BLaER1 treated with 17β-estradiol and CSF1 and Interleukin-3, amounts not matched to agents 10 nM and 100 nM (cell line): ENCODE measurements around the gene SCEL.
A peak's percentile ranks its signal among the peaks of the same experiment; 100 is the strongest.
"Not testable (repeated sequence)": the region's sequence is repeated elsewhere in the genome, so short reads cannot be mapped to it uniquely, and the experiment has no call there.

Source experiments
- H3K27ac ChIP-seq, 11 experiments: shearing (Covaris generic); formaldehyde crosslinking; 2 replicates each; pipeline ENCODE4 v1.8.1; 2022
- H3K27me3 ChIP-seq, 11 experiments: shearing (Covaris generic); formaldehyde crosslinking; 2 replicates each; pipeline ENCODE4 v1.8.1; 2022
- H3K36me3 ChIP-seq, 11 experiments: shearing (Covaris generic); formaldehyde crosslinking; 2 replicates each; pipeline ENCODE4 v1.8.1; 2022
- H3K4me1 ChIP-seq, 10 experiments: shearing (Covaris generic); formaldehyde crosslinking; 2 replicates each; pipeline ENCODE4 v1.8.1; 2022
- H3K4me2 ChIP-seq, 11 experiments: shearing (Covaris generic); formaldehyde crosslinking; 2 replicates each; pipeline ENCODE4 v1.8.1; 2022
- H3K4me3 ChIP-seq, 10 experiments: shearing (Covaris generic); formaldehyde crosslinking; 2 replicates each; pipeline ENCODE4 v1.8.1; 2022
- H3K9ac ChIP-seq, 11 experiments: shearing (Covaris generic); formaldehyde crosslinking; 2 replicates each; pipeline ENCODE4 v1.8.1; 2022
- H3K9me3 ChIP-seq, 11 experiments: shearing (Covaris generic); formaldehyde crosslinking; replicated peaks in 1 of 11; 2 replicates each; pipeline ENCODE4 v1.8.1; 2022
- H4K20me1 ChIP-seq, 11 experiments: shearing (Covaris generic); formaldehyde crosslinking; 2 replicates each; pipeline ENCODE4 v1.8.1; 2022
- Cebpa-rat ChIP-seq, 11 experiments: shearing (Covaris generic); IDR thresholded peaks; 2 replicates each; pipeline ENCODE4 v1.8.1; 2022

Gene SCEL

DNA sequence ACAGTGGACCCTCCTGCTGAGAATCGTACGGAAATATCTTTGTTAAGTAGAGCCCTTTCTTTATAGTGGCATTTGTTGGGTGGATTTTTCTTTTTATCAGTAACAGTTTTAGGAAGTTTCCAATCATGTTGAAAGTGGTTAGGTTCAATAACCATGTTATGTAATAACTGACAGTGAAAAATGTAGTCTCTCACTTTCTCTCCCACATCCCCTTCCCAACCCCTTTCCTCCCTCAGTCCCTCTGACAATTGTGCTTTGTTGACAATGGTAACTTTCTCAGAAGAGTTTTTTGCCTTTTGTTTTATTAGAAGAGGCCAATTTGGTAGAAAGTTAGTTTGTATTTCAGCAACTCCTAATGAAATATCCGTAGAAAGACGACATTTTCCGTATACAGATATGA lies 84.1 kb downstream of the SCEL start:
- no peaks in the 10 kb centered on the region for H3K4me1 ChIP-seq
- H3K27ac ChIP-seq = no peak overlapping the region
- no peak for TF ChIP-seq Cebpa-rat (IDR thresholded peaks at IDR 0.05)
- H3K4me2 ChIP-seq = no peak overlapping the region
- H3K27me3 ChIP-seq = no peaks in the 10 kb centered on the region
- H3K9ac ChIP-seq = no peak overlapping the region
- H4K20me1 ChIP-seq = no peaks in the 10 kb centered on the region
- H3K9me3 ChIP-seq = no peaks in the 10 kb centered on the region
- no peaks in the 10 kb centered on the region for H3K36me3 ChIP-seq
- no peak overlapping the region for H3K4me3 ChIP-seq

DNA sequence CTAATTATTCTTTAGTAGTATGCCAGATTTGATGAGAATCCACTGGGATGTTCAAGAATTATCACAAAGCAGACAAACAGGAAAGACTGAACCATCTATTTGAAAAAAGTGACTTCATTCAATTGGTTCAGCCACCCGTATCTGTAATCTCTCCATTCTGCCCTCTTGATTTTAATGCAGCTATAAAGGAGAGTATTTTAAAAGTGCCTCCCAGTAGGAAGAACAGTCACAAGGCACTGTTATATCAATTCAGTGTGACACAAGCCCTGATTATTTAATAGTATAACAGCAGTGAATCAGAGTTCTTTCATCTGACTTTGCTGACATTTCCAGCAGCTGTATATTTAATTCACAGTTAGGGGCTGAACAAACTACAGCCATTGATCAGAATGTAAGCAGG lies 84.6 kb downstream of the SCEL start:
- Histone ChIP-seq H3K27me3 (no peaks in the 10 kb centered on the region), H3K4me2 (no peak overlapping the region), H4K20me1 (no peaks in the 10 kb centered on the region), H3K9me3 (no peaks in the 10 kb centered on the region), H3K36me3 (no peaks in the 10 kb centered on the region), H3K4me1 (no peaks in the 10 kb centered on the region), H3K4me3 (no peak overlapping the region), H3K9ac (no peak overlapping the region), H3K27ac (no peak overlapping the region)
- TF ChIP-seq Cebpa-rat (IDR thresholded peaks at IDR 0.05) = no peak

- Histone ChIP-seq H3K36me3 (no peaks in the 10 kb centered on the region), H3K27me3 (no peaks in the 10 kb centered on the region), H3K9me3 (no peaks in the 10 kb centered on the region), H3K4me3 (no peak overlapping the region), H4K20me1 (no peaks in the 10 kb centered on the region), H3K4me2 (no peak overlapping the region), H3K27ac (no peak overlapping the region), H3K4me1 (no peaks in the 10 kb centered on the region), H3K9ac (no peak overlapping the region)
- TF ChIP-seq Cebpa-rat (IDR thresholded peaks at IDR 0.05) = no peak
These were observed 88.3 kb downstream of the SCEL start for GRCh38 chr13:77623806-77624205.

DNA sequence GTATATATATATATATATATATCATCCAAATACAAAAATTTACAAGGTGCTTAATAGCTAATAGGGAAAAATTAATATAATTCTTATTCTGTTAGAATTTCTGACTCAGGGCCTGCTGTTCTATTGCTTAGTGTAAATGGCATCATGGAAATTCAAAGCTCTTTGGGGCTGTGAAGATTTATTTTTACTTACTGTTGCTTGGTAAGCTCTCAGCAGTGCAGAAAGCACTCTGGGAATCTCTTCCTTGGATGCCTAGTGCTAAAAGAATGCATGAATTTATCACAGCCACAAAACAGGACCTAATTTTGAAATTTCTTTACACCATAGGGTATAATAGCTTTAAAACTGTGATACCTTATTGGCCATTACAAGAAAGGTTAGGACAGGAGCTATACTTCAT lies 92.7 kb downstream of the SCEL start:
- Histone ChIP-seq H3K4me2 (no peak overlapping the region), H3K27ac (no peak overlapping the region), H3K9ac (no peak overlapping the region), H3K4me3 (no peak overlapping the region), H3K4me1 (no peaks in the 10 kb centered on the region), H3K9me3 (no peaks in the 10 kb centered on the region), H4K20me1 (no peaks in the 10 kb centered on the region), H3K36me3 (no peaks in the 10 kb centered on the region), H3K27me3 (no peaks in the 10 kb centered on the region)
- no peak for TF ChIP-seq Cebpa-rat (IDR thresholded peaks at IDR 0.05)

DNA sequence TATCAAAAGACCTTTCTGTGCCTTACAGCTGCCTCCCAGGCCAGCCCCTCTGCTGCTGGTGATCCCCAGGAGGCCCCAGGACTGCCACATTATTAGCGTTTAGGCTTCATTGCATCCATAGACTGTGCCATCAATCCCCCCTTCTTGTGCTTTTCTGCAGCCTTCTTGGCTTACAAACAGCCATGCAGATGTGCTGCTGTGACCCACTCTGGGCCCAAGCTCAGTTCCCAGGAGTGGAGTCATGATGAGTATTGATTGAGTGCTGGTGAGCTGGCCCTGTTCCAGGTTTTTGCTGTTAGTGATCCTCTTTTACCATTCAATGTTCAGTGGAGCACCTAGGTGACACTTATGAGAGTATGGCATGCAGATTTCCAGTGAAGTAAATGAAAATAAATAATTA lies 102.1 kb downstream of the SCEL start:
- no peak for TF ChIP-seq Cebpa-rat (IDR thresholded peaks at IDR 0.05)
- Histone ChIP-seq H3K9ac (no peak overlapping the region), H3K36me3 (no peaks in the 10 kb centered on the region), H3K9me3 (no peaks in the 10 kb centered on the region), H3K27ac (no peak overlapping the region), H3K27me3 (no peaks in the 10 kb centered on the region), H3K4me3 (no peak overlapping the region), H3K4me1 (peaks cover 0 to 6% (median 4%) of the 10 kb centered on the region in 10 experiments; a peak in 7 of 20 replicates), H3K4me2 (peak overlapping the region in 3 of 11 experiments; percentile 27 to 40 (median 36); a peak in 4 of 22 replicates), H4K20me1 (no peaks in the 10 kb centered on the region)

- Histone ChIP-seq H4K20me1 (no peaks in the 10 kb centered on the region), H3K4me3 (no peak overlapping the region), H3K9ac (no peak overlapping the region), H3K27ac (no peak overlapping the region), H3K4me2 (no peak overlapping the region), H3K36me3 (no peaks in the 10 kb centered on the region), H3K4me1 (no peaks in the 10 kb centered on the region), H3K9me3 (peaks cover 0 to 15% (median 11%) of the 10 kb centered on the region in 11 experiments; a peak in 9 of 22 replicates), H3K27me3 (no peaks in the 10 kb centered on the region)
- no peak for TF ChIP-seq Cebpa-rat (IDR thresholded peaks at IDR 0.05)
These were observed 114.9 kb downstream of the SCEL start for GRCh38 chr13:77650409-77650808.

DNA sequence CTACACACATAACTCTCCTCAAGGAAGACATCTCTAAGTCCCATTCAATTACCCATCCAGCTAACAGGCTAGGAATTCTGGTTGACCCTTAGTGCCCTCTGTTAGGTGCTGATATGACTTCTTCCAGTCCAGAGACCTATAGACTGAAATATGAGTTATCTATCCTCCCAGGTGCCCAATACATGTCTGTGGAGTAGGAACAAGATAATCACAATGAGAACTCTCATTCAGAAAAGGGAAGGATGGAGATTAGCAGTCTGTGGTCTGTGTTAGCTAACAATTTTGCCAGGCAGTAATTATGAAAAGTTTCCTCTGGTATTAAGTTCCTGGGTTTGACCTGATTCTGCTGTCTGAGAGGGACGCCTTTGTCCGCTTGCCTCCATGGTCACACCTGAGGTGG lies 117.8 kb downstream of the SCEL start:
- TF ChIP-seq Cebpa-rat (IDR thresholded peaks at IDR 0.05) = no peak
- H3K36me3 ChIP-seq = no peaks in the 10 kb centered on the region
- no peaks in the 10 kb centered on the region for H3K4me1 ChIP-seq
- no peaks in the 10 kb centered on the region for H3K27me3 ChIP-seq
- no peak overlapping the region for H3K4me2 ChIP-seq
- no peak overlapping the region for H3K27ac ChIP-seq
- no peak overlapping the region for H3K9ac ChIP-seq
- peaks cover 0 to 22% (median 13%) of the 10 kb centered on the region in 11 experiments; a peak in 10 of 22 replicates for H3K9me3 ChIP-seq
- no peaks in the 10 kb centered on the region for H4K20me1 ChIP-seq
- no peak overlapping the region for H3K4me3 ChIP-seq

GRCh38 chr13:77660016-77660415 lies 124.5 kb downstream of the SCEL start:
- not testable (repeated sequence) for H3K9ac ChIP-seq, H3K4me3 ChIP-seq, H3K36me3 ChIP-seq, H3K4me2 ChIP-seq, H3K27me3 ChIP-seq, H4K20me1 ChIP-seq, H3K4me1 ChIP-seq, H3K27ac ChIP-seq
- H3K9me3 ChIP-seq = peaks cover 11 to 33% (median 21%) of the 10 kb centered on the region in 11 experiments; a peak in 21 of 22 replicates

- peaks cover 11 to 33% (median 19%) of the 10 kb centered on the region in 11 experiments; a peak in 21 of 22 replicates for H3K9me3 ChIP-seq
- no peak overlapping the region for H3K4me3 ChIP-seq
- H3K9ac ChIP-seq = no peak overlapping the region
- no peak overlapping the region for H3K4me2 ChIP-seq
- TF ChIP-seq Cebpa-rat (IDR thresholded peaks at IDR 0.05) = no peak
- H3K27me3 ChIP-seq = no peaks in the 10 kb centered on the region
- no peaks in the 10 kb centered on the region for H4K20me1 ChIP-seq
- H3K27ac ChIP-seq = no peak overlapping the region
- H3K4me1 ChIP-seq = no peaks in the 10 kb centered on the region
- no peaks in the 10 kb centered on the region for H3K36me3 ChIP-seq
These were observed 125.3 kb downstream of the SCEL start for GRCh38 chr13:77660841-77661250.

- not testable (repeated sequence) for H3K4me1 ChIP-seq, H3K9ac ChIP-seq, H3K36me3 ChIP-seq, H3K27me3 ChIP-seq, H3K4me3 ChIP-seq, H3K27ac ChIP-seq, H4K20me1 ChIP-seq, H3K4me2 ChIP-seq
- H3K9me3 ChIP-seq = peaks cover 11 to 33% (median 19%) of the 10 kb centered on the region in 11 experiments; a peak in 21 of 22 replicates
These were observed 126.8 kb downstream of the SCEL start for GRCh38 chr13:77662301-77662700.

DNA sequence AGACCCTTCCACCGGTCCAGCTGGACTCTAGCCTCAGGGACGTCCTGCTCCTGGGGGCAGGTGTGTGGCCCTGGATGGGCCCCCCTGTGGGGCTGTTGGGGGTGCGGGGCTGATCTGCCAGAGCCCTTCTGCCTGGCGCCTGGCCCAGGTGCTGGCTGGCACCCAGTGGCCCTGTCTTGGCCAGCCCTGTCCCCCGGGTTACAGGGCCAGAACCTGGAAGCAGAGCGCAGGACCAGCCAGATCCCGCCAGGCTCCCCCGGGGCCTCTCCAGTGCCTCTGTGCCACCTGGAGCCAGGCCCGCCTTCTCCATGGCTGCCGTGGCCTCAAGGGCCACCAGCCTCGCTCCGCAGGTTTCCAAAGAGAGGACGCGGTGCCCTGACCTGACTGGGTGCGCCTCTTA lies 127.3 kb downstream of the SCEL start:
- not testable (repeated sequence) for H3K9ac ChIP-seq, H3K4me2 ChIP-seq, H3K27me3 ChIP-seq, H3K36me3 ChIP-seq, H3K27ac ChIP-seq, H3K4me3 ChIP-seq, H3K4me1 ChIP-seq, H4K20me1 ChIP-seq
- peaks cover 11 to 33% (median 19%) of the 10 kb centered on the region in 11 experiments; a peak in 21 of 22 replicates for H3K9me3 ChIP-seq
